ENCODE results near the gene SEMA5A.

SEMA5A gene

GRCh38 chr5:9318031-9318430, 227.8 kb downstream of the SEMA5A start:
- no peak for DNase-seq

GRCh38 chr5:9316733-9317132, 229.1 kb downstream of the SEMA5A start:
- no peak for DNase-seq

GRCh38 chr5:9316041-9316440, 229.8 kb downstream of the SEMA5A start:
- DNase-seq, result no peak

DNA sequence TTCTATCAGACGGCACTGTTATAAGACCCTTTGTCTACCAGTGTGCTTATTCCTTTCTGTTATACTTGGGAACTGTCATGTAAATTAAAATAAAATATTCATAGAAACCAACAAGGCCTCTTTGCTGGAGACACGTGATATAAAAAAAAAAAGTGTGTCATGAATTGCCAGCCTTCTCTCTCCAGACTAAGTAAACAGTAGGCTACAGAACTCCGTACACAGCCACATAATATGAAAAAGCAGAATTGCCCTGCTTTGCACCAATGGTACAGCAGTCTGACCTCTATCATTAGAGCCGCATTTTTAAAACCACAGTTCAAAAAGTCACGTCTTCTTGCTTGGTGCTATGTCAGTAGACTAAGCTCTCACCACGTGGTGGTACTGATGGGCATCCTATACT, 231.3 kb downstream of the SEMA5A start:
- DNase-seq, result no peak

DNA sequence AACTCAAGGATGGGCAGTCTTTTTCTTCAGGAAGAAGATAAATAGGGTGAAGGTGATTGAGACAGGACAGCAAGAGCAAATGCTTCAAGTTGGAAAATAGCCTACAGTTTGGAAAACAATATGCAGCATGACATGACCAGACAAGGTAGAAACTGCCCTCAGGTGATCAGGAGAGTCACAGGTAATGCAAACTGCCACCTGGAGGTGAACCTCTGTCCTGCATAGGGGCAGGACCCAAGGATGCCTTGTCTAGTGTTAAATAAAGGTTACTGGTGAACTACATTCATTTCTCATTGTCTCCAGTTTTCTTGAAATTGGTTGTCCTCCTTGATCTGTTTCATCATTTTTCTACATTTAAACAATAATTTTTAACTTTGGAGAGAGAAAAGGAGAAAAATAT, 232.1 kb downstream of the SEMA5A start:
- DNase-seq, result no peak

GRCh38 chr5:9307150-9307549, 238.7 kb downstream of the SEMA5A start:
- DNase-seq, result no peak

GRCh38 chr5:9302218-9302617, 243.7 kb downstream of the SEMA5A start:
- no peak for DNase-seq

- no peak for DNase-seq
Observed at GRCh38 chr5:9301200-9301599, 244.7 kb downstream of the SEMA5A start.

- DNase-seq, result no peak
Observed at GRCh38 chr5:9297134-9297533, 248.7 kb downstream of the SEMA5A start.

DNA sequence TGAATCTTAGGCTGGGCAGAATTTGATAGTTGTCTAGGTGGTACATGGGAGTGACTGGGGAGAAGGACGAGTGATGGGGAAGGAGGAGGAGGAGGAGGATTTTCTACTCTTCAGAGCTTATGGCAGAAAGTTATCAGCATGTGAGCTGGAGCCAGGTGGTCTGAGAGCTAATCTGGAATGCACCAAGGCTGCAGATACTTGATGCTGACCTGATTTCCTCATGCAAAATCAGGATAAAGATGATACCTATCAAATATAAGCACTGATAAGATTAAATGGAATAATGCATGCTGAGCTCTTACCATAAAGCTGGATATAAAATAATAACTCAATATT, 250.4 kb downstream of the SEMA5A start:
- DNase-seq, result no peak

DNA sequence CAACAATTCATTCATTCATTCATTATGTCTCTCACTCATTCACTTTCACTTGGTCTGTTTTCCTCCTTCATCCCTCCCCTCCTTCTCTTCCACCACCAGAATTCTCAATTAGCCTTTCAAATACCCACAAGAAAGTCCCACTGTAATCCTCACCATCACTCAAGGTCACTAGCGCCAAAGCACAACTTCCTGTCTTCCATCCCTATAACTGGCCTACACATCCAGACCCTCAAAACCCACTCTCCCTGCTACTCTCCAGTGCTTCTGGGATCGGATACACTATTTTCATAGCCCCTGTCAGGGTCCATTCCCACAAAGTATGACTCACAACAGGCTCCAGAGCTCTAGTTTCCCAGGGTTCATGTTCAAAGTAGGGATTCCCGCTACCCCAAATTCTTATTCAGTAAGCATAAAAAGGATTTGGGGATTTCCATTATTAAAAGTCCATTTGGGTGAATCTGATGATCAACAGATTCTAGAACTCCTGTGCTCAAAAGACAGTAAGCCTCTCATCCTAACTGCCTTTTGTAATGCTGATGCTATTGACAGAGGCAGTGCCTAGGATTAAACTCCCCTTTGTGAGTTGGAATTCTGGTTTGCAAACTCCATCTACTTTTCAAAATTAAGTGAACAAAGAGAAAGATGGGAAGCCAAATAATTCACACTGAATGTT, 250.9 kb downstream of the SEMA5A start:
- no peak for DNase-seq

- DNase-seq, result no peak
Observed at GRCh38 chr5:9288234-9288633, 257.6 kb downstream of the SEMA5A start.

GRCh38 chr5:9284781-9285307, 261.0 kb downstream of the SEMA5A start:
- DNase-seq, result no peak

DNA sequence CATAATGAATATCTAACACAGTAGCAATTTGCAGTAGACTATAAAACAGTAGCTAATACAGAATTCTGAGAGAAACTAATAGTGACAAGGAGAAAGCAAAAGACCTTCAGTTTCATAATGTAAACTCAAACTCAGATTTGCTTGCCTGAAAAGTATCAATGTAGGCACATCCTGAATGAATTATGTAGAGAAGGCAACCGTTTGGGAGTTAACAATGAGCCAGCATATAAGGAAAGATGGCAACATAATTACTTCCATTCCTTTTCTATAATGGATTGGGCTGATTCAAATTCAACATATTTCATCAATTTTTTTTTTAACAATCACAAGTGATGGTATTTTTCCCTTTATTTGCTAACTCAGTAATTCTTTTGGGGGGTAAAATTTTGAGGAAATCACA, 261.6 kb downstream of the SEMA5A start:
- DNase-seq, result no peak

GRCh38 chr5:9283473-9283872, 262.4 kb downstream of the SEMA5A start:
- no peak for DNase-seq

GRCh38 chr5:9283021-9283420, 262.9 kb downstream of the SEMA5A start:
- no peak for DNase-seq

GRCh38 chr5:9282211-9282610, 263.7 kb downstream of the SEMA5A start:
- DNase-seq, result no peak

DNA sequence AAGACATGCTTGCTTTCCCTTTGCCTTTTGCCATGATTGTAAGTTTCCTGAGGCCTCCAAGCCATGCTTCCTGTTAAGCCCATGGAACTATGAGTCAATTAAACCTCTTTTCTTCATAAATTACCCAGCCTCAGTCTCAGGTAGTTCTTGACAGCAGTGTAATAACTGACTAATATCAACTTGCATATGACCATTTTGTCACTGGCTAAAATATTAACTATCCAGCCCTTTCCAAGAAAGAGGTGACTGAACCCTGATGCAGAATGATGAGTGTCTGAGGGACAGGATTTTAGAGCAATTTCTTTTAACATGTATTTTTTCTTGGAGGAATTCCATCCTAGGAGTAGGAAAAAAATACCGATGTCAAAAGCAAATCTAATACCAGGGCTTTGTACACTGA, 266.1 kb downstream of the SEMA5A start:
- DNase-seq, result no peak

GRCh38 chr5:9278921-9279603, 266.8 kb downstream of the SEMA5A start:
- no peak for DNase-seq

- no peak for DNase-seq
Observed at GRCh38 chr5:9269014-9269413, 276.9 kb downstream of the SEMA5A start.

- no peak for DNase-seq
Observed at GRCh38 chr5:9268226-9268625, 277.6 kb downstream of the SEMA5A start.

GRCh38 chr5:9265441-9266287, 280.2 kb downstream of the SEMA5A start:
- no peak for DNase-seq

GRCh38 chr5:9264301-9264700, 281.6 kb downstream of the SEMA5A start:
- DNase-seq, result no peak

DNA sequence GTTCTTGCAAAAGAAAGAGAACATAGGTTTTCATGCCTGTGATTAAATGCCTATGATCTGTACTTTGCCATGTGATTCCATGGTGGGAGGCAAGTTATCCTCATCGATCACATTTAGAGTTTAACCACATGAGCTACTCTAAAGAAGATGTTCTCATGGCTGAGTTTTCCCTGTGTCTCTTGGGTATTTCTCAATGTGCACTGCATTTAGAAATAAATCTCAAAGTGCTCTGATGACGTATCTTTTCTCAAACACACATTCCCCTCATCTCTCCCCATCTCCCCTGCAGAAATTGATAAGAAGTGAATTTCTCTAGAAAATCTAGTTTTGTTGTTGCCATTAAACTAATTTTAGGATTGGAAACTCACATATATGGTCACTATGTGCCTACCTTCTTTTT, 282.2 kb downstream of the SEMA5A start:
- DNase-seq, result no peak
